ENCODE data around the gene EXO5. TPM values are rescaled to one million over a fixed set of nuclear protein-coding genes. Genes with fewer than 3 reads are reported as not detected.

The EXO5 gene
- total and polyA plus RNA-seq, 2 of the 13 experiments (the other 11 are each of a cell fraction or from before 2014, with no cell fraction given), result 9.9 to 20.5 TPM

DNA sequence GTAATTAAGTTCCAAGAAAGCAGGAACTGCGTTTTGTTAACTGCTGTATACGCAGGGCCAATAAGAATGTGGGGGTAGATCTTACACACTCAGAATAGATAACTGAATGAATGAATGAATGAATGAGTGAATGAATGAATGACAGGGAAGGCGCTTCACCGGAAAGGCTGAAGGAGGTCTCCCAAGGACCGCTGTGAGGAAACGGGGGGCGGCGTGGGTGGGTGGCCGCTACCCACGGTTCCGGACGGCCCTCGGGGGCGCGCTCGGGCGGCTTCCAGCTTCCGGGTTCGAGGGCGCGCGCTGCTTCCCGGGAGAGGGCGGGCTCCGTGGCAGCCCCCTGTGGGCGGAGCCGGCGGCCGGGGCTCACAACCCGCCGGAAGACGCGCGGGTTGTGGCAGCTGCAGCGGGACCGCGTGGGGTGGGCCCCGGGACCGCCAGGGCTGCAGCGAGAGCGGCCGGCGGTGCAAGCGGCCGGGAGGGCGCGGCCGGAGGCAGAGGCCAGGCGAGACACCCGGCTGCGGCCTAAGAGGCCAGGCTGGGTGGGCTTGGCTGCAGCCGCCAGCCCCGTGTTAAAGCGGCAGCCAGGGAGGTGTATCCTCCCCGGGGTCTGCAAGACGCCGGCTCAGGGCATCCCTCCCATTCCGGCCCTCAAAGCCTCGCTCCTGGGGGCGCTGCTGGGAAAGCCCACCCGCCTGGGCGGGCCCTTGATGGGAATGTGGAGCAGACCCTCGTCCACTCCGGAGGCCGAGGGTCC is 31.5 kb upstream of the EXO5 start, which contains the start of gene ZFP69 (continued):
- TF ChIP-seq HNF4G (IDR thresholded peaks at IDR 0.05; ENCODE audit: borderline replicate concordance, low read depth, low read length) (peak; percentile 4; the same call in 1 of the 2 replicates), HNF4G (CRISPR knock-in tag; IDR thresholded peaks at IDR 0.05; ENCODE audit: borderline replicate concordance, low read depth) (no peak), ZNF746 (CRISPR knock-in tag; IDR thresholded peaks at IDR 0.05) (no peak), ZSCAN25 (CRISPR knock-in tag; IDR thresholded peaks at IDR 0.05) (no peak), GTF2F1 (IDR thresholded peaks at IDR 0.05; ENCODE audit: low read length) (no peak), HMG20A (CRISPR knock-in tag; IDR thresholded peaks at IDR 0.05; ENCODE audit: borderline replicate concordance) (no peak), NRL (CRISPR knock-in tag; IDR thresholded peaks at IDR 0.05; ENCODE audit: borderline replicate concordance) (no peak), HNRNPL (IDR thresholded peaks at IDR 0.05; ENCODE audit: low read depth, low read length) (no peak), ZNF296 (CRISPR knock-in tag; conservative IDR thresholded peaks at IDR 0.05) (no peak)
- TF ChIP-seq, protein P1, sequence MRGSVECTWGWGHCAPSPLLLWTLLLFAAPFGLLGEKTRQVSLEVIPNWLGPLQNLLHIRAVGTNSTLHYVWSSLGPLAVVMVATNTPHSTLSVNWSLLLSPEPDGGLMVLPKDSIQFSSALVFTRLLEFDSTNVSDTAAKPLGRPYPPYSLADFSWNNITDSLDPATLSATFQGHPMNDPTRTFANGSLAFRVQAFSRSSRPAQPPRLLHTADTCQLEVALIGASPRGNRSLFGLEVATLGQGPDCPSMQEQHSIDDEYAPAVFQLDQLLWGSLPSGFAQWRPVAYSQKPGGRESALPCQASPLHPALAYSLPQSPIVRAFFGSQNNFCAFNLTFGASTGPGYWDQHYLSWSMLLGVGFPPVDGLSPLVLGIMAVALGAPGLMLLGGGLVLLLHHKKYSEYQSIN (CRISPR knock-in tag; IDR thresholded peaks at IDR 0.05; ENCODE audit: borderline replicate concordance), result no peak
- TF ChIP-seq, protein P2, sequence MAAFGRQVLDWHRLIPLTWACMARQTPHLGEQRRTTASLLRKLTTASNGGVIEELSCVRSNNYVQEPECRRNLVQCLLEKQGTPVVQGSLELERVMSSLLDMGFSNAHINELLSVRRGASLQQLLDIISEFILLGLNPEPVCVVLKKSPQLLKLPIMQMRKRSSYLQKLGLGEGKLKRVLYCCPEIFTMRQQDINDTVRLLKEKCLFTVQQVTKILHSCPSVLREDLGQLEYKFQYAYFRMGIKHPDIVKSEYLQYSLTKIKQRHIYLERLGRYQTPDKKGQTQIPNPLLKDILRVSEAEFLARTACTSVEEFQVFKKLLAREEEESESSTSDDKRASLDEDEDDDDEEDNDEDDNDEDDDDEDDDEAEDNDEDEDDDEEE (CRISPR knock-in tag; IDR thresholded peaks at IDR 0.05), result no peak
- TF ChIP-seq, protein P3, sequence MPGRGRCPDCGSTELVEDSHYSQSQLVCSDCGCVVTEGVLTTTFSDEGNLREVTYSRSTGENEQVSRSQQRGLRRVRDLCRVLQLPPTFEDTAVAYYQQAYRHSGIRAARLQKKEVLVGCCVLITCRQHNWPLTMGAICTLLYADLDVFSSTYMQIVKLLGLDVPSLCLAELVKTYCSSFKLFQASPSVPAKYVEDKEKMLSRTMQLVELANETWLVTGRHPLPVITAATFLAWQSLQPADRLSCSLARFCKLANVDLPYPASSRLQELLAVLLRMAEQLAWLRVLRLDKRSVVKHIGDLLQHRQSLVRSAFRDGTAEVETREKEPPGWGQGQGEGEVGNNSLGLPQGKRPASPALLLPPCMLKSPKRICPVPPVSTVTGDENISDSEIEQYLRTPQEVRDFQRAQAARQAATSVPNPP (CRISPR knock-in tag; IDR thresholded peaks at IDR 0.05), result 0 out of 2 replicates have a peak, but pooled peaks have one; percentile 54
- TF ChIP-seq, protein P4, sequence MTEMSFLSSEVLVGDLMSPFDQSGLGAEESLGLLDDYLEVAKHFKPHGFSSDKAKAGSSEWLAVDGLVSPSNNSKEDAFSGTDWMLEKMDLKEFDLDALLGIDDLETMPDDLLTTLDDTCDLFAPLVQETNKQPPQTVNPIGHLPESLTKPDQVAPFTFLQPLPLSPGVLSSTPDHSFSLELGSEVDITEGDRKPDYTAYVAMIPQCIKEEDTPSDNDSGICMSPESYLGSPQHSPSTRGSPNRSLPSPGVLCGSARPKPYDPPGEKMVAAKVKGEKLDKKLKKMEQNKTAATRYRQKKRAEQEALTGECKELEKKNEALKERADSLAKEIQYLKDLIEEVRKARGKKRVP (CRISPR knock-in tag; IDR thresholded peaks at IDR 0.05), result peak in 1 of 2 experiments; percentile 27; a peak in 1 of 4 replicates
- TF ChIP-seq, protein P5, sequence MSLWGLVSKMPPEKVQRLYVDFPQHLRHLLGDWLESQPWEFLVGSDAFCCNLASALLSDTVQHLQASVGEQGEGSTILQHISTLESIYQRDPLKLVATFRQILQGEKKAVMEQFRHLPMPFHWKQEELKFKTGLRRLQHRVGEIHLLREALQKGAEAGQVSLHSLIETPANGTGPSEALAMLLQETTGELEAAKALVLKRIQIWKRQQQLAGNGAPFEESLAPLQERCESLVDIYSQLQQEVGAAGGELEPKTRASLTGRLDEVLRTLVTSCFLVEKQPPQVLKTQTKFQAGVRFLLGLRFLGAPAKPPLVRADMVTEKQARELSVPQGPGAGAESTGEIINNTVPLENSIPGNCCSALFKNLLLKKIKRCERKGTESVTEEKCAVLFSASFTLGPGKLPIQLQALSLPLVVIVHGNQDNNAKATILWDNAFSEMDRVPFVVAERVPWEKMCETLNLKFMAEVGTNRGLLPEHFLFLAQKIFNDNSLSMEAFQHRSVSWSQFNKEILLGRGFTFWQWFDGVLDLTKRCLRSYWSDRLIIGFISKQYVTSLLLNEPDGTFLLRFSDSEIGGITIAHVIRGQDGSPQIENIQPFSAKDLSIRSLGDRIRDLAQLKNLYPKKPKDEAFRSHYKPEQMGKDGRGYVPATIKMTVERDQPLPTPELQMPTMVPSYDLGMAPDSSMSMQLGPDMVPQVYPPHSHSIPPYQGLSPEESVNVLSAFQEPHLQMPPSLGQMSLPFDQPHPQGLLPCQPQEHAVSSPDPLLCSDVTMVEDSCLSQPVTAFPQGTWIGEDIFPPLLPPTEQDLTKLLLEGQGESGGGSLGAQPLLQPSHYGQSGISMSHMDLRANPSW (CRISPR knock-in tag; IDR thresholded peaks at IDR 0.05; ENCODE audit: borderline replicate concordance), result no peak
- TF ChIP-seq, protein P6, sequence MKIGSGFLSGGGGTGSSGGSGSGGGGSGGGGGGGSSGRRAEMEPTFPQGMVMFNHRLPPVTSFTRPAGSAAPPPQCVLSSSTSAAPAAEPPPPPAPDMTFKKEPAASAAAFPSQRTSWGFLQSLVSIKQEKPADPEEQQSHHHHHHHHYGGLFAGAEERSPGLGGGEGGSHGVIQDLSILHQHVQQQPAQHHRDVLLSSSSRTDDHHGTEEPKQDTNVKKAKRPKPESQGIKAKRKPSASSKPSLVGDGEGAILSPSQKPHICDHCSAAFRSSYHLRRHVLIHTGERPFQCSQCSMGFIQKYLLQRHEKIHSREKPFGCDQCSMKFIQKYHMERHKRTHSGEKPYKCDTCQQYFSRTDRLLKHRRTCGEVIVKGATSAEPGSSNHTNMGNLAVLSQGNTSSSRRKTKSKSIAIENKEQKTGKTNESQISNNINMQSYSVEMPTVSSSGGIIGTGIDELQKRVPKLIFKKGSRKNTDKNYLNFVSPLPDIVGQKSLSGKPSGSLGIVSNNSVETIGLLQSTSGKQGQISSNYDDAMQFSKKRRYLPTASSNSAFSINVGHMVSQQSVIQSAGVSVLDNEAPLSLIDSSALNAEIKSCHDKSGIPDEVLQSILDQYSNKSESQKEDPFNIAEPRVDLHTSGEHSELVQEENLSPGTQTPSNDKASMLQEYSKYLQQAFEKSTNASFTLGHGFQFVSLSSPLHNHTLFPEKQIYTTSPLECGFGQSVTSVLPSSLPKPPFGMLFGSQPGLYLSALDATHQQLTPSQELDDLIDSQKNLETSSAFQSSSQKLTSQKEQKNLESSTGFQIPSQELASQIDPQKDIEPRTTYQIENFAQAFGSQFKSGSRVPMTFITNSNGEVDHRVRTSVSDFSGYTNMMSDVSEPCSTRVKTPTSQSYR (CRISPR knock-in tag; IDR thresholded peaks at IDR 0.05; ENCODE audit: borderline replicate concordance), result no peak
